Calu3 (cell line): ENCODE data around the gene CD300LB. TPM values are rescaled to one million over a fixed set of nuclear protein-coding genes. Genes with fewer than 3 reads are reported as not detected.

Experiments used
- BruUV-seq: library from RNA; stranded (reverse); fragments of 400-500 nt; replicated peaks from 2 replicates; lab custom pipeline; 2021; lab: Mats Ljungman, UMichigan
- CTCF ChIA-PET: fragments of 300-600 bp; sonication (Branson Sonifier 250); formaldehyde crosslinking; loops from one replicate; lab custom pipeline; 2022; ENCODE audit warnings: antibody characterized with exemption; lab: Charles Lee
- DNase-seq: peaks from one replicate; pipeline ENCODE4 v3.0.0; 2022
- H3K27ac Mint-ChIP-seq: one replicate; pipeline ENCODE4 v1.8.0; 2022; ENCODE audit warnings: mixed read lengths; ENCODE audit not compliant: unreplicated experiment
- H3K27me3 Mint-ChIP-seq: one replicate; pipeline ENCODE4 v1.8.0; 2022; ENCODE audit warnings: mixed read lengths; ENCODE audit not compliant: unreplicated experiment
- H3K36me3 Mint-ChIP-seq: one replicate; pipeline ENCODE4 v1.8.0; 2022; ENCODE audit warnings: mild to moderate bottlenecking, moderate library complexity, mixed read lengths; ENCODE audit not compliant: insufficient read depth, unreplicated experiment
- H3K4me1 Mint-ChIP-seq: one replicate; pipeline ENCODE4 v1.8.0; 2022; ENCODE audit warnings: mild to moderate bottlenecking, low read depth, mixed read lengths; ENCODE audit not compliant: unreplicated experiment
- H3K4me3 Mint-ChIP-seq: one replicate; pipeline ENCODE4 v1.8.0; 2022; ENCODE audit warnings: mild to moderate bottlenecking, low read depth, moderate library complexity, mixed read lengths; ENCODE audit not compliant: unreplicated experiment
- H3K9me3 Mint-ChIP-seq: one replicate; pipeline ENCODE4 v1.8.0; 2022; ENCODE audit warnings: low read depth, mixed read lengths; ENCODE audit not compliant: unreplicated experiment
- CTCF ChIP-seq: fragments of 200-600 bp; IDR thresholded peaks from one replicate; pipeline ENCODE4 v1.8.0; 2022; ENCODE audit warnings: antibody characterized with exemption; ENCODE audit not compliant: unreplicated experiment
- intact Hi-C: fragments of 100-400 bp; cut with micrococcal nuclease; formaldehyde crosslinking; loops from one replicate; pipeline ENCODE4 v1.10.0; 2022; ENCODE audit not compliant: unreplicated experiment
- total RNA-seq: library from RNA; stranded (reverse); gene quantifications from 2 replicates; pipeline ENCODE4 v1.2.3, GENCODE V29; 2022

Gene CD300LB
- total RNA-seq, 1 experiment from 2014 or later = not detected

DNA sequence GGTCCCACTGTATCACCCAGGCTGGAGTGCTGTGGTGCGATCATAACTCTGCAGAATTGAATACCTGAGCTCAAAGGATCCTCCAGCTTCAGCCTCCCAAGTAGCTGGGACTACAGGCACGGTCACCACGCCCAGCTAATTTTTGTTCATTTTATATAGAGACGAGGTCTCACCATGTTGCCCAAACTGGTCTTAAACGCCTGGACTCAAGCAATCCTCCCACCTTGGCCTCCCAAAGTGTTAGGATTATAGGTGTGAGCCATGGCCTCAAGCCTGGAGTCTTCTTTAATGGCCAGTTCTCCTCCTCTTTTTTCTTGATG, 484 bp downstream of the CD300LB start:
- Mint-ChIP-seq H3K4me3 (no peak overlapping the region), H3K27ac (no peak overlapping the region), H3K36me3 (no peaks in the 10 kb centered on the region), H3K27me3 (peaks cover 79% of the 10 kb centered on the region), H3K4me1 (no peaks in the 10 kb centered on the region), H3K9me3 (no peaks in the 10 kb centered on the region)
- no peak for TF ChIP-seq CTCF
- no peak for DNase-seq
- CTCF ChIA-PET = interaction anchor here (0.7 kb wide), 2 partner anchors 168 to 258 kb away, joined by 4 read pairs; no protein-coding TSS in a partner anchor
- intact Hi-C loops = loop anchor here (5.0 kb wide), 1 partner anchor 153 kb away; no protein-coding TSS in a partner anchor
- no TSS peak for BruUV-seq

DNA sequence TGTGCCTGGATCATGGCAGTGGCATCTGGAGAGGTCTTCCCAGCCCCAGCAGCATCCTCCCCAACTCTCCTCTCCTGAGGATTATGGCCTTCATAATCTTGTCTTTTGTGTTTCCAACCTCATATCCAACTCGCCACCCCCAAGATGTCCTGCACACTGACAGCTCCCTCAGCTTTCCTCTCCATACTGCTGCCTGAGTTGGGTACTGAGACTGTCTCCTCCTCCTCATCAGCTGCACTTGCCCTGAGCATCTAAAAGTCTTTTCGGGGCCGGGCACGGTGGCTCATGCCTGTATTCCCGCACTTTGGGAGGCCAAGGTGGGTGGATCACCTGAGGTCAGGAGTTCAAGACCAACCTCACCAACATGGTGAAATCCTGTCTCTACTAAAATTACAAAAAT, 2.0 kb downstream of the CD300LB start:
- BruUV-seq = no TSS peak
- CTCF ChIA-PET = no interaction called here
- no peaks in the 10 kb centered on the region for H3K9me3 Mint-ChIP-seq
- intact Hi-C loops = no loop called here
- no peak for DNase-seq
- H3K4me3 Mint-ChIP-seq = no peak overlapping the region
- no peaks in the 10 kb centered on the region for H3K4me1 Mint-ChIP-seq
- no peaks in the 10 kb centered on the region for H3K36me3 Mint-ChIP-seq
- TF ChIP-seq CTCF = no peak
- H3K27ac Mint-ChIP-seq = no peak overlapping the region
- peaks cover 94% of the 10 kb centered on the region for H3K27me3 Mint-ChIP-seq

- DNase-seq = no peak
- Mint-ChIP-seq H3K4me1 (no peaks in the 10 kb centered on the region), H3K4me3 (no peak overlapping the region), H3K36me3 (no peaks in the 10 kb centered on the region), H3K27ac (no peak overlapping the region), H3K9me3 (no peaks in the 10 kb centered on the region), H3K27me3 (peaks cover 100% of the 10 kb centered on the region)
- intact Hi-C loops = no loop called here
- TF ChIP-seq CTCF = no peak
- CTCF ChIA-PET = no interaction called here
- BruUV-seq = no TSS peak
Measured at GRCh38 chr17:74528491-74529199, 2.6 kb downstream of the CD300LB start.

GRCh38 chr17:74527756-74528155, 3.5 kb downstream of the CD300LB start:
- H3K4me1 Mint-ChIP-seq = no peaks in the 10 kb centered on the region

More at GRCh38 chr17:74527756-74528155, 3.5 kb downstream of the CD300LB start:
- no peak for TF ChIP-seq CTCF
- no peaks in the 10 kb centered on the region for H3K9me3 Mint-ChIP-seq
- no peak overlapping the region for H3K27ac Mint-ChIP-seq
- H3K36me3 Mint-ChIP-seq = no peaks in the 10 kb centered on the region
- no peak for DNase-seq
- CTCF ChIA-PET = no interaction called here
- no peak overlapping the region for H3K4me3 Mint-ChIP-seq
- BruUV-seq = no TSS peak
- intact Hi-C loops = no loop called here
- H3K27me3 Mint-ChIP-seq = peaks cover 100% of the 10 kb centered on the region
